Common myeloid progenitor, CD34-positive (primary cell): ENCODE results near the gene SCRN2.

Experiments used
- CTCF ChIA-PET: fragments of 350-600 bp; sonication (Branson Sonifier 250); formaldehyde crosslinking; loops from one replicate; lab custom pipeline; 2021; ENCODE audit warnings: antibody characterized with exemption; lab: Charles Lee
- POLR2A ChIA-PET: fragments of 350-600 bp; sonication (Branson Sonifier 250); formaldehyde crosslinking; loops from one replicate; lab custom pipeline; 2021; ENCODE audit warnings: antibody characterized with exemption; lab: Charles Lee
- DNase-seq, 3 donors: peaks; one replicate each; pipeline versions ENCODE4 v3.0.0 to v3.0.0-alpha.2; 2013
- H3K27ac ChIP-seq, 2 experiments: 1 replicate in 1 of 2; 2 replicates in 1 of 2; pipeline ENCODE4 v1.7.0; 2013; ENCODE audit warnings: inconsistent platforms in 2 of 2, low read length in 2 of 2, mild to moderate bottlenecking in 2 of 2, low read depth in 1 of 2, moderate library complexity in 1 of 2; ENCODE audit not compliant: severe bottlenecking in 2 of 2, insufficient read depth in 1 of 2, poor library complexity in 1 of 2
- H3K27me3 ChIP-seq, 5 experiments: replicated peaks in 2 of 5; 1 replicate in 3 of 5; 2 replicates in 2 of 5; pipeline versions ENCODE4 v1.6.1 to v1.7.0; 2013; ENCODE audit warnings: low read length in 4 of 5, mild to moderate bottlenecking in 2 of 5, moderate library complexity in 2 of 5, inconsistent platforms in 1 of 5; ENCODE audit not compliant: insufficient read depth in 5 of 5, control insufficient read depth in 4 of 5
- H3K36me3 ChIP-seq, 4 experiments: 1 replicate in 2 of 4; 2 replicates in 2 of 4; pipeline versions ENCODE4 v1.6.1 to v1.7.0; 2013; ENCODE audit warnings: low read length in 3 of 4, control low read depth in 1 of 4, mild to moderate bottlenecking in 1 of 4; ENCODE audit not compliant: control insufficient read depth in 4 of 4, insufficient read depth in 4 of 4
- H3K4me1 ChIP-seq, 4 experiments: 1 replicate in 3 of 4; 2 replicates in 1 of 4; pipeline versions ENCODE4 v1.6.1 to v1.7.1; 2013; ENCODE audit warnings: low read length in 3 of 4, mild to moderate bottlenecking in 3 of 4, control low read depth in 1 of 4, inconsistent platforms in 1 of 4, moderate library complexity in 1 of 4; ENCODE audit not compliant: control insufficient read depth in 4 of 4, insufficient read depth in 4 of 4; ENCODE audit errors: control extremely low read depth in 1 of 4
- H3K4me3 ChIP-seq, 7 experiments: 1 replicate in 4 of 7; 2 replicates in 3 of 7; pipeline versions ENCODE4 v1.5.1 to v1.7.0; 2013; ENCODE audit warnings: mild to moderate bottlenecking in 7 of 7, low read length in 6 of 7, moderate library complexity in 6 of 7, inconsistent platforms in 2 of 7, low read depth in 2 of 7, control low read depth in 1 of 7; ENCODE audit not compliant: insufficient read depth in 4 of 7, control insufficient read depth in 1 of 7; ENCODE audit errors: extremely low read depth in 1 of 7
- H3K9me3 ChIP-seq, 5 experiments: 1 replicate in 4 of 5; 2 replicates in 1 of 5; pipeline versions ENCODE4 v1.6.1 to v1.7.1; 2013; ENCODE audit warnings: low read length in 4 of 5, mild to moderate bottlenecking in 2 of 5, inconsistent platforms in 1 of 5, low read depth in 1 of 5, moderate library complexity in 1 of 5; ENCODE audit not compliant: control insufficient read depth in 4 of 5, insufficient read depth in 2 of 5; ENCODE audit errors: control extremely low read depth in 1 of 5
- WGBS: methylation state at CpG from one replicate; pipeline ENCODE4 v1.1.5; 2013; ENCODE audit not compliant: insufficient coverage; 5-methylcytosine and 5-hydroxymethylcytosine counted together

The SCRN2 gene

GRCh38 chr17:47864791-47865216 is 23.7 kb upstream of the SCRN2 start:
- Histone ChIP-seq H3K27me3 (peaks cover 0 to 13% (median 9%) of the 10 kb centered on the region in 5 experiments), H3K4me3 (no peak overlapping the region), H3K36me3 (no peaks in the 10 kb centered on the region), H3K4me1 (peaks cover 0 to 3% (median 0%) of the 10 kb centered on the region in 4 experiments), H3K27ac (no peak overlapping the region), H3K9me3 (no peaks in the 10 kb centered on the region)
- CTCF ChIA-PET, result interaction anchor here (1.0 to 1.8 kb wide), 4 partner anchors 9 to 25 kb away, joined by 3 to 4 read pairs (median 4); no protein-coding TSS in a partner anchor
- no peak for DNase-seq
- POLR2A ChIA-PET, result no interaction called here
- WGBS, result no CpG with 5 or more reads among the region's 7 CpGs

DNA sequence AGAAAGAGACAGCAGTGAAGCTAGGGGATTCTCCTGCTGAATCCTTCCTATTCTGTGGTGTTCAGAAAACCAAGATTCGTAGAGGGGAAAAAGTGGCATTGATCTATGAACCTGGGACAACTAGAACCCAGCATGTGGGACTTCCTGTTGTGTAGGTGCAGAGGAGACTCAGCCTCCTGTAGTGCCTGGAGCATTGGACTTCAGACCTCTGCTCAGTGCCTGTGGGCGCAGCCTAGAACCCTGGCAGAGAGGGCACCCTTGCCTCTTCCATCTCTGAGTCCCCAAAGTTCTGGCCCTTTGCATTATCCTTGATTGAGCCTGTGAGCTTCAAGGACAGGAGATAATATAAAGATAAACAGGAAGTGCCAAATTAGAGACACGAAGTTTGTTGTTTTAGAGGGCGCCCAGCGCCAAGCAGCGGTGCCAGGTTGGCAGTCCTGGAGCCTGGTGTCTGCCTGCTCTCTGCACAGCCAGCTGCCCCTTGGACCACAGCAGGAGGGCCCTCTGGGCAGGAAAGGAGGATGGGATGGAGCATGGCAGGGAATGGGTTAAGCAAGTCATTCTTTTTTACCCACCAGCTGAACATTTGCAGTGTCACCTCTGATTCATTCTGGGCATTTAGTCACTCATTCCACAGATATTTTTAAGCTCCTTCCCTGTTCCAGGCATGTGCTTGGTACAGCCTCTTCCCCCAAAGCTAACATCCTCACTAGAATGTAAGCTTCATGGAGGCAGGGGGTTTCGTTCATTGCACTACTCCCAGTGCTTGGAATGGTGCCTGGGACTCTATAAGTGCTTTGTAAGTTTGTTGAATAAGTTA is 21.8 kb upstream of the SCRN2 start:
- Histone ChIP-seq H3K36me3 (no peaks in the 10 kb centered on the region), H3K4me1 (peaks cover 0 to 5% (median 2%) of the 10 kb centered on the region in 4 experiments), H3K27me3 (peaks cover 0 to 9% (median 3%) of the 10 kb centered on the region in 5 experiments), H3K27ac (no peak overlapping the region), H3K4me3 (no peak overlapping the region), H3K9me3 (no peaks in the 10 kb centered on the region)
- DNase-seq, result no peak
- ChIA-PET CTCF (interaction anchor here (0.6 to 2.7 kb wide), 5 partner anchors 12 to 108 kb away, joined by 3 to 8 read pairs (median 3); partner anchors contain the start of genes CDK5RAP3 and SP6), POLR2A (interaction anchor here (0.6 kb wide), 1 partner anchor 187 kb away, joined by 3 read pairs; no protein-coding TSS in a partner anchor)
- 79% methylated on average over 5 of the region's 7 CpGs for WGBS

DNA sequence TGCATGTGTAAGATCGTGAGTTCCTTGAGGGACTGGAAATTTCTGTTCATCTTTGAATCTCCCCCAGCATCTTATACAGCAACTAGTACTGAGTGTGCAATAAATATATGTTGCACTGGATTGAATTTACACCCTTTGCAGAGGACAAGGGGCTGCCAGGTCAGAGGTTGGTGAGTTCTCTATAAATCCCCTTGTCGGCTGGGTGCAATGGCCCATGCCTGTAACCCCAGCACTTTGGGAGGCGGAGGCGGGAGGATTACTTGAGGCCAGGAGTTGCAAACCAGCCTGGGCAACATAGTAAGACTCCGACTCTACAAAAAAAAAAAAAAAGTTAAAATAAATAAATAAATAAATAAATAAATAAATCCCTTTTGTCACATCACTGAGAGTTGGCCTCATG is 19.3 kb upstream of the SCRN2 start:
- H3K27ac ChIP-seq, result no peak overlapping the region
- H3K9me3 ChIP-seq, result no peaks in the 10 kb centered on the region
- CTCF ChIA-PET, result interaction anchor here (1.9 to 3.1 kb wide), 4 partner anchors 9 to 29 kb away, joined by 11 to 18 read pairs (median 11); no protein-coding TSS in a partner anchor
- H3K4me1 ChIP-seq, result peaks cover 0 to 11% (median 6%) of the 10 kb centered on the region in 4 experiments
- no peaks in the 10 kb centered on the region for H3K36me3 ChIP-seq
- peaks cover 0 to 9% (median 6%) of the 10 kb centered on the region in 5 experiments for H3K27me3 ChIP-seq
- no peak for DNase-seq
- WGBS, result no CpG with 5 or more reads among the region's 5 CpGs
- H3K4me3 ChIP-seq, result no peak overlapping the region
- POLR2A ChIA-PET, result no interaction called here

GRCh38 chr17:47857551-47858455 is 16.7 kb upstream of the SCRN2 start:
- ChIA-PET CTCF (interaction anchor here (0.6 to 3.1 kb wide), 9 partner anchors 10 to 93 kb away, joined by 3 to 13 read pairs (median 3); partner anchors contain the start of gene SCRN2), POLR2A (no interaction called here)
- Histone ChIP-seq H3K36me3 (no peaks in the 10 kb centered on the region), H3K9me3 (no peaks in the 10 kb centered on the region), H3K27me3 (peaks cover 0 to 32% (median 23%) of the 10 kb centered on the region in 5 experiments), H3K4me1 (peaks cover 0 to 9% (median 6%) of the 10 kb centered on the region in 4 experiments), H3K27ac (no peak overlapping the region), H3K4me3 (no peak overlapping the region)
- WGBS, result 52% methylated on average over 15 of the region's 16 CpGs
- no peak for DNase-seq

DNA sequence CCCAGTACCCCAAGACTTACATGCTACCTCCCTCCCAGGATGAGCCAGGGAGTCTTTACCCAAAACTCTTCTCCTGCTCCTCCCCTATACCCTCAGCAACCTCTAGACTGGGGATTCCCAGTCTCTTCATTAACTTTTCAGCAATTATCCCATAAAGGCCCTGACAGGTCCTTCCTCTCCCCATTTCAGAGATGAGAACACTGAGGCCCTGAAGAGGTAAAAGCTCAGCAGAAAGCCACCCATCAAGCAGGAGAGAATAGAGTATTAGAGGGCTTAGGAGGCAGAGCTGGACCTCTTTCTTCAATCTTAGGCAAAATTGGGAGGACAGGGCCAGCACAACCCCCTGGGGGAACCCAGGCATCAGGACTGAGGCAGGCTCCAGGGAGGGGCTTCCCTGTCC is 15.8 kb upstream of the SCRN2 start:
- Histone ChIP-seq H3K4me3 (no peak overlapping the region), H3K9me3 (no peaks in the 10 kb centered on the region), H3K36me3 (no peaks in the 10 kb centered on the region), H3K4me1 (peaks cover 0 to 18% (median 13%) of the 10 kb centered on the region in 4 experiments), H3K27ac (no peak overlapping the region), H3K27me3 (peaks cover 7 to 41% (median 33%) of the 10 kb centered on the region in 5 experiments)
- ChIA-PET POLR2A (no interaction called here), CTCF (interaction anchor here (0.7 to 22.9 kb wide), 7 partner anchors 9 to 36 kb away, joined by 3 to 575 read pairs (median 5); partner anchors contain the start of genes SCRN2 and SP2)
- DNase-seq, result no peak

DNA sequence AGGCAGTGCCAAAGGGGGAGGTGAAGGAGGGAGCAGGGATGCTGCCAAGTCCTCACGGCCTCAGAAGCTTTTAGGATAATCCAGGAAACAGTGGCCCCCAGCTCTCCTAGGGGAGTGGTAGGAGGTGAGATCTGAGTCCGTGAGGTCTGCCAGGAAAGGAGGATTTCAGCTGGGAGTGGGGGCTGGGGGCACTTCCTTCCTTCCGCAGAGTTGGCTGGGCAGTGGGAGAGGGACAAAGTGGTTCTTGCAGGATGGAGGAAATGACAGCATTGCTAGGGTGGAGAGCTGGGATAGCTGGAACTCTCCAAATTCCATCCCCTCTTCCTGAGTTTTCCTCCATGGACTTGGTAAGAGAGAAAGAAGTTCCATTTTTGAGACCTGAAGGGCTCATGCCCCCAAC is 14.7 kb upstream of the SCRN2 start:
- peaks cover 0 to 25% (median 20%) of the 10 kb centered on the region in 4 experiments for H3K4me1 ChIP-seq
- no peak for DNase-seq
- ChIA-PET CTCF (interaction anchor here (1.0 to 22.9 kb wide), 7 partner anchors 8 to 93 kb away, joined by 3 to 575 read pairs (median 5); partner anchors contain the start of gene SP2), POLR2A (no interaction called here)
- no peaks in the 10 kb centered on the region for H3K9me3 ChIP-seq
- H3K36me3 ChIP-seq, result no peaks in the 10 kb centered on the region
- no peak overlapping the region for H3K4me3 ChIP-seq
- no peak overlapping the region for H3K27ac ChIP-seq
- peaks cover 7 to 51% (median 39%) of the 10 kb centered on the region in 5 experiments for H3K27me3 ChIP-seq
- 69% methylated on average over 2 of the region's 3 CpGs for WGBS
